CD4-positive, alpha-beta T cell (primary cell): ENCODE data around the gene TEX53. TPM values are rescaled to one million over a fixed set of nuclear protein-coding genes. Genes with fewer than 3 reads are reported as not detected.

Experiments
- ATAC-seq: fragments of 200-7000 bp; cut with Tn5 transposase; one replicate; pipeline ENCODE4 v1.10.0; 2022; ENCODE audit warnings: mild to moderate bottlenecking; ENCODE audit not compliant: poor library complexity
- CTCF ChIA-PET: fragments of 350-600 bp; sonication (Branson Sonifier 250); formaldehyde crosslinking; loops from one replicate; lab custom pipeline; 2021; ENCODE audit warnings: antibody characterized with exemption, inconsistent platforms; lab: Charles Lee
- POLR2A ChIA-PET: fragments of 350-600 bp; sonication (Branson Sonifier 250); formaldehyde crosslinking; loops from one replicate; lab custom pipeline; 2021; ENCODE audit warnings: antibody characterized with exemption, inconsistent platforms; lab: Charles Lee
- DNase-seq, 14 experiments: peaks; one replicate each; pipeline ENCODE4 v3.0.0-alpha.2; 2013 to 2020; ENCODE audit warnings: mixed read lengths in 2 of 14
- H3K27ac ChIP-seq, 2 donors: one replicate each; pipeline versions ENCODE4 v1.5.1 to v1.7.0; 2013; ENCODE audit warnings: low read length in 2 of 2, low read depth in 1 of 2, mild to moderate bottlenecking in 1 of 2
- H3K27me3 ChIP-seq, 2 experiments: 1 replicate in 1 of 2; 2 replicates in 1 of 2; pipeline versions ENCODE4 v1.6.1 to v1.7.0; 2013; ENCODE audit warnings: low read length in 2 of 2, control low read depth in 1 of 2, mild to moderate bottlenecking in 1 of 2, moderate library complexity in 1 of 2; ENCODE audit not compliant: insufficient read depth in 2 of 2, control insufficient read depth in 1 of 2
- H3K36me3 ChIP-seq: one replicate; pipeline ENCODE4 v1.6.1; 2013; ENCODE audit warnings: low read length, control low read depth; ENCODE audit not compliant: insufficient read depth
- H3K4me1 ChIP-seq: one replicate; pipeline ENCODE4 v1.6.1; 2013; ENCODE audit warnings: low read length, control low read depth; ENCODE audit not compliant: insufficient read depth
- H3K4me3 ChIP-seq: one replicate; pipeline ENCODE4 v1.5.1; 2013; ENCODE audit warnings: mild to moderate bottlenecking, low read length, moderate library complexity
- H3K9me3 ChIP-seq, 2 experiments: 1 replicate in 1 of 2; 2 replicates in 1 of 2; pipeline versions ENCODE4 v1.6.1 to v1.7.0; 2013; ENCODE audit warnings: low read length in 2 of 2, mild to moderate bottlenecking in 2 of 2, control low read depth in 1 of 2, moderate library complexity in 1 of 2; ENCODE audit not compliant: control insufficient read depth in 1 of 2, insufficient read depth in 1 of 2
- H3K27ac Mint-ChIP-seq: one replicate; pipeline ENCODE4 v1.8.0; 2020; ENCODE audit warnings: mixed read lengths
- H3K27me3 Mint-ChIP-seq: one replicate; pipeline ENCODE4 v1.8.0; 2021; ENCODE audit warnings: mixed read lengths
- H3K36me3 Mint-ChIP-seq: one replicate; pipeline ENCODE4 v1.8.0; 2021; ENCODE audit warnings: low read depth, mixed read lengths
- H3K4me1 Mint-ChIP-seq: one replicate; pipeline ENCODE4 v1.8.0; 2021; ENCODE audit warnings: low read depth, mixed read lengths
- H3K4me3 Mint-ChIP-seq: one replicate; pipeline ENCODE4 v1.8.0; 2020; ENCODE audit warnings: mild to moderate bottlenecking, mixed read lengths
- H3K9me3 Mint-ChIP-seq: one replicate; pipeline ENCODE4 v1.8.0; 2020; ENCODE audit warnings: mixed read lengths
- intact Hi-C, 2 experiments: fragments of 100-400 bp; cut with DNase I in 1 of 2; cut with micrococcal nuclease in 1 of 2; formaldehyde crosslinking; loops; one replicate each; pipeline versions ENCODE4 v1.15.1 to v1.9.0; 2023 to 2025; cut with DNase I, micrococcal nuclease
- total RNA-seq, 174 experiments: library from RNA in 2 of 174; stranded (reverse) in 2 of 174; gene quantifications; one replicate each; pipeline ENCODE4 v1.2.3 and lab custom pipeline; 2021 to 2026
- TF ChIP-seq, protein P1 (sequence below): fragments of 200-600 bp; IDR thresholded peaks from one replicate; pipeline ENCODE4 v1.8.0; 2022; ENCODE audit warnings: antibody characterized with exemption, mild to moderate bottlenecking

Gene TEX53
- total RNA-seq, 2 experiments from 2014 or later = not detected

DNA sequence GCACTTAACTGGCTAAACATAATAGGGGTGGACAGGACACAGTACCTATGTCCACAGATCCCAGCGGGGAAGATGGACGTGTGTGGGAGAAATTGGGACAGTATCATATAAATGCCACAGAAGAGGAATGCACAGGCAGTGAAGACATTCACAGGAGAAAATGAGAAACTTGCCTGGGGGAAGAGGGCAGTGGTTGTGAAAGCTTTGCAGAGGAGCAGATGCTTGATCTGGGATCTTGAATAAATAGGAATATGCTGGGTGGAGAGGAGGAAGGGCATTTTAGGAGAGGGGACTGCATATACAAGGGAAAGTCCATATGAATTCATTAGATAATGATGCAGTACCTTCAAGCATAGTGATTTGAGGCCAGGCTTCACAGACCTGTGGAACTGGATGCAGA is 32.9 kb downstream of the TEX53 start:
- TF ChIP-seq, protein P1, sequence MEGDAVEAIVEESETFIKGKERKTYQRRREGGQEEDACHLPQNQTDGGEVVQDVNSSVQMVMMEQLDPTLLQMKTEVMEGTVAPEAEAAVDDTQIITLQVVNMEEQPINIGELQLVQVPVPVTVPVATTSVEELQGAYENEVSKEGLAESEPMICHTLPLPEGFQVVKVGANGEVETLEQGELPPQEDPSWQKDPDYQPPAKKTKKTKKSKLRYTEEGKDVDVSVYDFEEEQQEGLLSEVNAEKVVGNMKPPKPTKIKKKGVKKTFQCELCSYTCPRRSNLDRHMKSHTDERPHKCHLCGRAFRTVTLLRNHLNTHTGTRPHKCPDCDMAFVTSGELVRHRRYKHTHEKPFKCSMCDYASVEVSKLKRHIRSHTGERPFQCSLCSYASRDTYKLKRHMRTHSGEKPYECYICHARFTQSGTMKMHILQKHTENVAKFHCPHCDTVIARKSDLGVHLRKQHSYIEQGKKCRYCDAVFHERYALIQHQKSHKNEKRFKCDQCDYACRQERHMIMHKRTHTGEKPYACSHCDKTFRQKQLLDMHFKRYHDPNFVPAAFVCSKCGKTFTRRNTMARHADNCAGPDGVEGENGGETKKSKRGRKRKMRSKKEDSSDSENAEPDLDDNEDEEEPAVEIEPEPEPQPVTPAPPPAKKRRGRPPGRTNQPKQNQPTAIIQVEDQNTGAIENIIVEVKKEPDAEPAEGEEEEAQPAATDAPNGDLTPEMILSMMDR = no peak
- Mint-ChIP-seq H3K4me3 (no peak overlapping the region), H3K36me3 (peaks cover 80% of the 10 kb centered on the region), H3K27ac (no peak overlapping the region), H3K9me3 (no peaks in the 10 kb centered on the region), H3K4me1 (peaks cover 7% of the 10 kb centered on the region), H3K27me3 (no peaks in the 10 kb centered on the region)
- CTCF ChIA-PET = no interaction called here
- Histone ChIP-seq H3K36me3 (peaks cover 43% of the 10 kb centered on the region), H3K9me3 (no peaks in the 10 kb centered on the region), H3K27me3 (no peaks in the 10 kb centered on the region), H3K27ac (no peak overlapping the region), H3K4me1 (no peaks in the 10 kb centered on the region), H3K4me3 (no peak overlapping the region)
- intact Hi-C loops = no loop called here
- no peak for ATAC-seq
- no peak for DNase-seq
- POLR2A ChIA-PET = interaction anchor here (1.1 kb wide), 1 partner anchor 37 kb away, joined by 3 read pairs; the partner anchor contains the start of gene ATP6V1G1

DNA sequence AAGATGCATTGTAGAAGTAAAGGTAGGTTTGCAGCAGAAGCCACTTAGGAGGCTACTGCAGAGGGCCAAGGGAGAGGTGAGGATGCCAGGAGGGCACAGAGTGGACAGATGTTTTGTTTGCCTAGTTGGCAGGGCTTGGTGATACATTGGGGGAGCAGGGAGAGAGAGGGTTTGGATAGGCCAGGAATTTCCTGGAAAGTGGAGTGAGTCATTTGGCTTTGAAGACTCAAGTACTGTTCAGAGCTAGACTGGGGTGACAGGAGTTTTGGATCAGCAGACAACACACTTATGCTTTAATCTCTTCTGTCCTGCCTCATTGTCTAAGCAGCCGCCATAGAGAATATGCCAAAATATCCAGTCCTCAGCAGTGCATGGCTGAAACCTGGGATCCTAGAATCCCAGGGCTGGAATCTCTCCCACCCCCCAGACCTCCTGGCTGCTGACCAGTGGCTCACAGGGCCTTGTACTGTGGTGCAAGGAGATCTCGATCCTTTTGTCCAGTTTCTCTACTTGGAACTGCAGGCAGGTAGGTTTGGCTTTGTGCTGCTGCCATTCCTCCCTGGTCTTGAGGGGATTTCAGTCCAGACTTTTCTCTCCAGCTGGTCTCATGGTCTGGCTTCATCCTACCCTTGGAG is 35.5 kb downstream of the TEX53 start:
- CTCF ChIA-PET = interaction anchor here (0.6 kb wide), 1 partner anchor 902 kb away, joined by 3 read pairs; no protein-coding TSS in a partner anchor
- peaks cover 5% of the 10 kb centered on the region for H3K4me1 ChIP-seq
- H3K36me3 ChIP-seq = peaks cover 34% of the 10 kb centered on the region
- H3K27me3 ChIP-seq = no peaks in the 10 kb centered on the region
- TF ChIP-seq, protein P1 = no peak
- no peak for ATAC-seq
- Mint-ChIP-seq H3K9me3 (no peaks in the 10 kb centered on the region), H3K27ac (no peak overlapping the region), H3K4me1 (peaks cover 22% of the 10 kb centered on the region), H3K27me3 (no peaks in the 10 kb centered on the region), H3K4me3 (no peak overlapping the region), H3K36me3 (peaks cover 76% of the 10 kb centered on the region)
- no peaks in the 10 kb centered on the region for H3K9me3 ChIP-seq
- no peak overlapping the region for H3K27ac ChIP-seq
- H3K4me3 ChIP-seq = no peak overlapping the region
- no peak for DNase-seq
- POLR2A ChIA-PET = no interaction called here
- intact Hi-C loops = no loop called here

DNA sequence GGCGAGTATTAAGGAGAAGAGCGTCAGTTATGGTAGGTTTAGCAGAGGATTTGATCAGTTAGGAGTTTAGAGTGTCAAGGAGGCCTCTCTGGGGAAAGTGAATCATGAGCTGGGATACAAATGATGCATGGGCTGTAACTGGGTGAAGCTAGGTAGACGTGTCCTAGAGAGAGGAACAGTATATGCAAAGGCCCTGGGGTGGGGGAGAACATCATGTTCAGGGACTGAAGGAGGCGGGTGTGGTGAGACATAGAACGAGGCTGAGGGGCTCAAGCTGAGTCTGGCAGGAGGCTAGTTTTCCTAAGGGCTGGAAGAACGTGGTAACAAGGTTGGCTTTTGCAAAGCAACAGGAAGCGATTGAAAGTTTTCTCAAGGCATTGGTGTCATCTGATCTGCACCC is 36.0 kb downstream of the TEX53 start:
- ChIA-PET POLR2A (no interaction called here), CTCF (interaction anchor here (0.6 kb wide), 1 partner anchor 902 kb away, joined by 3 read pairs; no protein-coding TSS in a partner anchor)
- Mint-ChIP-seq H3K36me3 (peaks cover 73% of the 10 kb centered on the region), H3K27me3 (no peaks in the 10 kb centered on the region), H3K9me3 (no peaks in the 10 kb centered on the region), H3K4me1 (peaks cover 27% of the 10 kb centered on the region), H3K4me3 (no peak overlapping the region), H3K27ac (no peak overlapping the region)
- Histone ChIP-seq H3K36me3 (peaks cover 29% of the 10 kb centered on the region), H3K4me3 (no peak overlapping the region), H3K4me1 (peaks cover 11% of the 10 kb centered on the region), H3K27me3 (no peaks in the 10 kb centered on the region), H3K9me3 (no peaks in the 10 kb centered on the region), H3K27ac (no peak overlapping the region)
- no peak for DNase-seq
- TF ChIP-seq, protein P1 = no peak
- no peak for ATAC-seq
- intact Hi-C loops = no loop called here
